ENCODE measurements around the gene LGALS7.

LGALS7 gene

DNA sequence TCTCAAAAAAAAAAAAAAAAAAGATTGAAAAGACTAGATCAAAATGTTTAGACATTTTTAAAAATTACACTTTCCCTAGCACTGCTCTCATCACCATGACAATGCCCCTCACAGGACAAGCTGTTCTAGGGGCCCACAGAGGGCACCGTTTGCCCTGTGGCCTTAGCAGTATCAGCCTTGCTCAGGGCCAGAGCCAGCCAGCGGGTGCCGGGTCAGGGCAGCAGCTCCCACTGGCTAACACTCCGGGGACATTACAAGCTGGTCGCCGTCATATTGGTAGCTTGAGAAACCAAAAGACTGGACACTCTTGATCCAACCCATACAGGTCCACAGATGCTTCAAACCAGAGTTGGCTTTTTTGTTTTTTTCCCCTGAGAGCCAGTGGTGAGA is 47.0 kb downstream of the LGALS7 start:
- H3F3A ChIP-seq (ENCODE audit: insufficient read depth, low read length) = no peaks in the 10 kb centered on the region
- peaks cover 80% of the 10 kb centered on the region for H3K36me3 ChIP-seq (ENCODE audit: insufficient read depth, low read length)
- no peak overlapping the region for H3K9ac ChIP-seq (ENCODE audit: low read length)
- H3K4me3 ChIP-seq (ENCODE audit: low read depth, low read length, poor library complexity, severe bottlenecking) = no peak overlapping the region
- H2AFZ ChIP-seq (ENCODE audit: low read length) = no peak overlapping the region
- H3K4me1 ChIP-seq (ENCODE audit: insufficient read depth, low read length, severe bottlenecking) = no peaks in the 10 kb centered on the region
- H3K9me3 ChIP-seq (ENCODE audit: low read length) = no peaks in the 10 kb centered on the region
- no peak overlapping the region for H3K4me2 ChIP-seq (ENCODE audit: low read length)
- TF ChIP-seq, protein P1, sequence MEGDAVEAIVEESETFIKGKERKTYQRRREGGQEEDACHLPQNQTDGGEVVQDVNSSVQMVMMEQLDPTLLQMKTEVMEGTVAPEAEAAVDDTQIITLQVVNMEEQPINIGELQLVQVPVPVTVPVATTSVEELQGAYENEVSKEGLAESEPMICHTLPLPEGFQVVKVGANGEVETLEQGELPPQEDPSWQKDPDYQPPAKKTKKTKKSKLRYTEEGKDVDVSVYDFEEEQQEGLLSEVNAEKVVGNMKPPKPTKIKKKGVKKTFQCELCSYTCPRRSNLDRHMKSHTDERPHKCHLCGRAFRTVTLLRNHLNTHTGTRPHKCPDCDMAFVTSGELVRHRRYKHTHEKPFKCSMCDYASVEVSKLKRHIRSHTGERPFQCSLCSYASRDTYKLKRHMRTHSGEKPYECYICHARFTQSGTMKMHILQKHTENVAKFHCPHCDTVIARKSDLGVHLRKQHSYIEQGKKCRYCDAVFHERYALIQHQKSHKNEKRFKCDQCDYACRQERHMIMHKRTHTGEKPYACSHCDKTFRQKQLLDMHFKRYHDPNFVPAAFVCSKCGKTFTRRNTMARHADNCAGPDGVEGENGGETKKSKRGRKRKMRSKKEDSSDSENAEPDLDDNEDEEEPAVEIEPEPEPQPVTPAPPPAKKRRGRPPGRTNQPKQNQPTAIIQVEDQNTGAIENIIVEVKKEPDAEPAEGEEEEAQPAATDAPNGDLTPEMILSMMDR (IDR thresholded peaks at IDR 0.05; ENCODE audit: low read length) = no peak
- TF ChIP-seq EZH2 (IDR thresholded peaks at IDR 0.05; ENCODE audit: borderline replicate concordance, low read length) = no peak
- H3K9me2 ChIP-seq (ENCODE audit: low read depth, low read length) = no peaks in the 10 kb centered on the region
- H4K20me1 ChIP-seq (ENCODE audit: insufficient read depth, low read length) = no peaks in the 10 kb centered on the region
- no peak overlapping the region for H3K27ac ChIP-seq (ENCODE audit: low read depth, low read length, poor library complexity, severe bottlenecking)
- no peaks in the 10 kb centered on the region for H3K27me3 ChIP-seq (ENCODE audit: insufficient read depth, low read length)
- no peaks in the 10 kb centered on the region for H3K79me2 ChIP-seq (ENCODE audit: insufficient read depth, low read length)

DNA sequence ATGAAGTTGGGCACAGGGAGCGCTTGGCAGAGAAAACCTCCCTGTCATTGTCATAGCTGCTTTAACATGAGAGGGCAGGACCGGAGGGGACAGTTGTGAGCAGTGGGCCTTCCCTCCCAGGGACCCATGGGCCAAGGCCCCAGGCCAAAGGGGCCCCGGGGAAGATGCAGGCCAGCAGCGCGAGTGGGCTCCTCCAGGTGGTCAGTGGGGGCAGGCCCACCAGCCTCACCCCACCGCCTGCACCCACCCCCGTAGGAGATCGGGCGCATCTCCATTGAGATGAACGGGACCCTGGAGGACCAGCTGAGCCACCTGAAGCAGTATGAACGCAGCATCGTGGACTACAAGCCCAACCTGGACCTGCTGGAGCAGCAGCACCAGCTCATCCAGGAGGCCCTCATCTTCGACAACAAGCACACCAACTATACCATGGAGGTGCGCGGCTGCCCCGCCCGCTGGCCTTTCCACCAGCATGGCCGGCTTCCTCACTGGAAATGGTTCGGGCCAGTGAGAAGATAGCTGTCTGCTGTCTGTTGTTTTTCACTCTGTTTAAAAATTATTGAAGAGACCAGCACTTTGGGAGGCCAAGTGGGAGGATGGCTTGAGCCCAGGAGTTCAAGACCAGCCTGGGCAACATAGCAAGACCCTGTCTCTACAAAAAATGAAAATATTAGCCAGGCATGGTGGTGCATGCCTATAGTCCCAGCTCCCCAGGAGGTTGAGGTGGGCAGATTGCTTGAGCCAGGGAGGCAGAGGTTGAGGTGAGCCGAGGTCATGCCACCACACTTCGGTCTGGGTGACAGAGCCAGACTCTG is 47.6 kb downstream of the LGALS7 start:
- Histone ChIP-seq H3K27me3 (ENCODE audit: insufficient read depth, low read length) (no peaks in the 10 kb centered on the region), H3K27ac (ENCODE audit: low read depth, low read length, poor library complexity, severe bottlenecking) (no peak overlapping the region), H2AFZ (ENCODE audit: low read length) (no peak overlapping the region), H3K79me2 (ENCODE audit: insufficient read depth, low read length) (no peaks in the 10 kb centered on the region), H3K4me3 (ENCODE audit: low read depth, low read length, poor library complexity, severe bottlenecking) (no peak overlapping the region), H3K4me1 (ENCODE audit: insufficient read depth, low read length, severe bottlenecking) (no peaks in the 10 kb centered on the region), H3K4me2 (ENCODE audit: low read length) (no peak overlapping the region), H3F3A (ENCODE audit: insufficient read depth, low read length) (no peaks in the 10 kb centered on the region), H3K9me2 (ENCODE audit: low read depth, low read length) (no peaks in the 10 kb centered on the region), H3K9me3 (ENCODE audit: low read length) (no peaks in the 10 kb centered on the region), H3K9ac (ENCODE audit: low read length) (no peak overlapping the region), H3K36me3 (ENCODE audit: insufficient read depth, low read length) (peaks cover 78% of the 10 kb centered on the region), H4K20me1 (ENCODE audit: insufficient read depth, low read length) (no peaks in the 10 kb centered on the region)
- TF ChIP-seq, protein P1 (IDR thresholded peaks at IDR 0.05; ENCODE audit: low read length) = no peak
- no peak for TF ChIP-seq EZH2 (IDR thresholded peaks at IDR 0.05; ENCODE audit: borderline replicate concordance, low read length)

DNA sequence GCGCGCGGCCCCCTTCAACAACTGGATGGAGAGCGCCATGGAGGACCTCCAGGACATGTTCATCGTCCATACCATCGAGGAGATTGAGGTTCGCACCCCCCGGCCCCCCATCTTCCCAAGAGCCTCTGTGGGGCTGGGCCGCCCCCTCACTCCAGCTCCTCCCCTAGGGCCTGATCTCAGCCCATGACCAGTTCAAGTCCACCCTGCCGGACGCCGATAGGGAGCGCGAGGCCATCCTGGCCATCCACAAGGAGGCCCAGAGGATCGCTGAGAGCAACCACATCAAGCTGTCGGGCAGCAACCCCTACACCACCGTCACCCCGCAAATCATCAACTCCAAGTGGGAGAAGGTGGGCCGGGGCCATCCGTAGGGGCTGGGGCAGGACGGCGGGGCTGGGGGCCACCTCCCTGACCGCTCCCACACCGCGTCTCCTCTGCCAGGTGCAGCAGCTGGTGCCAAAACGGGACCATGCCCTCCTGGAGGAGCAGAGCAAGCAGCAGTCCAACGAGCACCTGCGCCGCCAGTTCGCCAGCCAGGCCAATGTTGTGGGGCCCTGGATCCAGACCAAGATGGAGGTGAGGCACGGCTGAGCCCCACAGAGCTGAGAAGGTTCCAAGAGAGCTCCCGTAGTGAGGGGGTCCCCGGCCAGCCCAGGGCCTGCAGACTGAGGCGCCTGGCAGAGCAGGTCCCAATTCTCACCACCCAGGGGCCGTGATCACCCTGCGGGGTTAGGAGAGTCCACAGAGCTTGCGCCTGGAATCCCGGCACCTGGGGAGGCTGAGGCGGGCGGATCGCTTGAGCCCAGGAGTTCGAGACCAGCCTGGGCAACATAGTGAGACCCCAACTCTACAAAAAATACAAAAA is 49.1 kb downstream of the LGALS7 start:
- Histone ChIP-seq H3K4me1 (ENCODE audit: insufficient read depth, low read length, severe bottlenecking) (no peaks in the 10 kb centered on the region), H3K9ac (ENCODE audit: low read length) (no peak overlapping the region), H3K27me3 (ENCODE audit: insufficient read depth, low read length) (no peaks in the 10 kb centered on the region), H3K36me3 (ENCODE audit: insufficient read depth, low read length) (peaks cover 72% of the 10 kb centered on the region), H3K9me2 (ENCODE audit: low read depth, low read length) (no peaks in the 10 kb centered on the region), H4K20me1 (ENCODE audit: insufficient read depth, low read length) (no peaks in the 10 kb centered on the region), H3K9me3 (ENCODE audit: low read length) (no peaks in the 10 kb centered on the region), H3F3A (ENCODE audit: insufficient read depth, low read length) (no peaks in the 10 kb centered on the region), H3K79me2 (ENCODE audit: insufficient read depth, low read length) (no peaks in the 10 kb centered on the region), H3K27ac (ENCODE audit: low read depth, low read length, poor library complexity, severe bottlenecking) (no peak overlapping the region), H3K4me3 (ENCODE audit: low read depth, low read length, poor library complexity, severe bottlenecking) (no peak overlapping the region), H2AFZ (ENCODE audit: low read length) (no peak overlapping the region), H3K4me2 (ENCODE audit: low read length) (no peak overlapping the region)
- TF ChIP-seq, protein P1 (IDR thresholded peaks at IDR 0.05; ENCODE audit: low read length) = no peak
- no peak for TF ChIP-seq EZH2 (IDR thresholded peaks at IDR 0.05; ENCODE audit: borderline replicate concordance, low read length)

All from OCI-LY1 (cell line).